NT2/D1 (cell line): ENCODE results near the gene ADGRL3.

Experiments
- SUZ12 ChIP-seq: IDR thresholded peaks from 2 replicates; pipeline ENCODE4 v1.6.1; 2011; ENCODE audit not compliant: insufficient read length, insufficient read depth; ENCODE audit errors: extremely low read depth
- YY1 ChIP-seq: IDR thresholded peaks from 2 replicates; pipeline ENCODE4 v1.6.1; 2011; ENCODE audit not compliant: insufficient read length, insufficient read depth
- ZNF274 ChIP-seq: IDR thresholded peaks from 2 replicates; pipeline ENCODE4 v1.6.1; 2011; ENCODE audit warnings: mild to moderate bottlenecking, low read depth, low read length

DNA sequence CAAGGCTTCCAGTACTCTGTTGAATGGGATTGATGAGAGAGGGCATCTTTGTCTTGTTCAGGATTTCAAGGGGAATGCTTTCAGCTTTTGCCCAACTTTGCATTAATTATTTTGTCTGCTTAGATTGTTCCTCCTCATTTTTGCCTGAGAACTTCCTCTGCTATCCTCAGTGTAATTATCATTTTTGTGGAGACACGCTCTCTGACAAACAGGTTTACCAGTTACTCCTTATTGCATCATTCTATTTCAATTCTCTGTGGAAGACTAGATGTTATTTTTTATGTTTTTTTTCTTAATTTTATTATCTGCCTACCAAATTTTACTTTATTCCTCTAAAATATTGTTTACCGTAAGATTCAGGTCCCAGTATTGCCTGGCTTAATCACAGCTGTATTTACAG is 349.2 kb downstream of the ADGRL3 start:
- TF ChIP-seq YY1, result no peak
- TF ChIP-seq ZNF274, result no peak
- TF ChIP-seq SUZ12, result no peak
